ENCODE measurements around the gene AFG3L2. TPM values are rescaled to one million over a fixed set of nuclear protein-coding genes. Genes with fewer than 3 reads are reported as not detected.

Gene AFG3L2
- total and polyA plus RNA-seq, 9 of the 15 experiments (the other 6 are each of a cell fraction or from before 2014, with no cell fraction given), result 24.1 to 109 (median 84.0) TPM

DNA sequence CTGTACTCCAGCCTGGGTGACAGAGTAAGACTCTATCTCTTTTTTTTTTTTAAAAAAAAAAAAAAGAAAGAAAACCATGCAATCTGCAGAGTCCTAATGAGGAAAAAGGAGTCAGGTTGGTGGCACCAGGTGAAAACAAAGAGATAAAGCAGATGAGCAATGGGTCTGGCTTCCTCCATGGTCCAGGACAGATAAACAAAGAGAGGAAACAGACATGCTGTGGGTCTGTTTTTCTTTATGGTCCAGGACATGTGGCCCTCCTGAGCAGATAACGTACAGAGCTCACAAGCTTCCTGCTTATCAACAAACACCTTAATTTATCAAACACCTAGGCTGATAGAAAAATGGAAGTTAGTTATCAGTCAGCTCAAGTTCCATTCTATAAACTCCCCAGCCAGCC is 93.4 kb downstream of the AFG3L2 start (continued):
- TF ChIP-seq, protein P1, sequence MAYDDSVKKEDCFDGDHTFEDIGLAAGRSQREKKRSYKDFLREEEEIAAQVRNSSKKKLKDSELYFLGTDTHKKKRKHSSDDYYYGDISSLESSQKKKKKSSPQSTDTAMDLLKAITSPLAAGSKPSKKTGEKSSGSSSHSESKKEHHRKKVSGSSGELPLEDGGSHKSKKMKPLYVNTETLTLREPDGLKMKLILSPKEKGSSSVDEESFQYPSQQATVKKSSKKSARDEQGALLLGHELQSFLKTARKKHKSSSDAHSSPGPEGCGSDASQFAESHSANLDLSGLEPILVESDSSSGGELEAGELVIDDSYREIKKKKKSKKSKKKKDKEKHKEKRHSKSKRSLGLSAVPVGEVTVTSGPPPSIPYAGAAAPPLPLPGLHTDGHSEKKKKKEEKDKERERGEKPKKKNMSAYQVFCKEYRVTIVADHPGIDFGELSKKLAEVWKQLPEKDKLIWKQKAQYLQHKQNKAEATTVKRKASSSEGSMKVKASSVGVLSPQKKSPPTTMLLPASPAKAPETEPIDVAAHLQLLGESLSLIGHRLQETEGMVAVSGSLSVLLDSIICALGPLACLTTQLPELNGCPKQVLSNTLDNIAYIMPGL (CRISPR knock-in tag; IDR thresholded peaks at IDR 0.05), result no peak
- TF ChIP-seq TCF7 (IDR thresholded peaks at IDR 0.05; ENCODE audit: borderline replicate concordance), result no peak
- TF ChIP-seq, protein P2, sequence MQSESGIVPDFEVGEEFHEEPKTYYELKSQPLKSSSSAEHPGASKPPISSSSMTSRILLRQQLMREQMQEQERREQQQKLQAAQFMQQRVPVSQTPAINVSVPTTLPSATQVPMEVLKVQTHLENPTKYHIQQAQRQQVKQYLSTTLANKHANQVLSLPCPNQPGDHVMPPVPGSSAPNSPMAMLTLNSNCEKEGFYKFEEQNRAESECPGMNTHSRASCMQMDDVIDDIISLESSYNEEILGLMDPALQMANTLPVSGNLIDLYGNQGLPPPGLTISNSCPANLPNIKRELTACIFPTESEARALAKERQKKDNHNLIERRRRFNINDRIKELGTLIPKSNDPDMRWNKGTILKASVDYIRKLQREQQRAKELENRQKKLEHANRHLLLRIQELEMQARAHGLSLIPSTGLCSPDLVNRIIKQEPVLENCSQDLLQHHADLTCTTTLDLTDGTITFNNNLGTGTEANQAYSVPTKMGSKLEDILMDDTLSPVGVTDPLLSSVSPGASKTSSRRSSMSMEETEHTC (IDR thresholded peaks at IDR 0.05), result no peak
- TF ChIP-seq RB1 (IDR thresholded peaks at IDR 0.05; ENCODE audit: low read depth), result no peak
- TF ChIP-seq JUND (IDR thresholded peaks at IDR 0.05; ENCODE audit: borderline replicate concordance, low read depth, low read length), result 0 out of 2 replicates have a peak, but pooled peaks have one; percentile 8
- no peak for TF ChIP-seq JUND (tag; IDR thresholded peaks at IDR 0.05; ENCODE audit: borderline replicate concordance, low read depth, low read length)
- TF ChIP-seq NCOA6 (IDR thresholded peaks at IDR 0.05), result no peak
- no peak for TF ChIP-seq ZNF79 (CRISPR knock-in tag; IDR thresholded peaks at IDR 0.05; ENCODE audit: low read depth)
- no peak for TF ChIP-seq FUS (optimal IDR thresholded peaks at IDR 0.05; ENCODE audit: low read depth, low read length)
- no peak for TF ChIP-seq RAD21 (CRISPR knock-in tag; conservative IDR thresholded peaks at IDR 0.05 in 1 of 2, IDR thresholded peaks at IDR 0.05 in 1 of 2)
- no peak for TF ChIP-seq ZC3H4 (CRISPR knock-in tag; IDR thresholded peaks at IDR 0.05; ENCODE audit: borderline replicate concordance)
- no peak for TF ChIP-seq ESRRB (CRISPR knock-in tag; IDR thresholded peaks at IDR 0.05; ENCODE audit: borderline replicate concordance)
- no peak for TF ChIP-seq ARNT (IDR thresholded peaks at IDR 0.05)
- no peak for TF ChIP-seq MYC (IDR thresholded peaks at IDR 0.05; ENCODE audit: low read depth, low read length)
- no peak for TF ChIP-seq MYC (CRISPR knock-in tag; IDR thresholded peaks at IDR 0.05; ENCODE audit: borderline replicate concordance, low read depth)
- TF ChIP-seq ZC3H8 (IDR thresholded peaks at IDR 0.05), result no peak
- TF ChIP-seq ETV5 (CRISPR knock-in tag; IDR thresholded peaks at IDR 0.05; ENCODE audit: low read depth), result no peak
- TF ChIP-seq EWSR1 (IDR thresholded peaks at IDR 0.05; ENCODE audit: borderline replicate concordance, low read depth, partially characterized antibody), result no peak
- no peak for TF ChIP-seq E2F3 (CRISPR knock-in tag; IDR thresholded peaks at IDR 0.05)
- no peak for TF ChIP-seq TARDBP (IDR thresholded peaks at IDR 0.05)
- no peak; the same call in 1 of the 2 replicates for TF ChIP-seq STAT5A (IDR thresholded peaks at IDR 0.05; ENCODE audit: borderline replicate concordance, low read length)
- TF ChIP-seq TEAD4 (IDR thresholded peaks at IDR 0.05; ENCODE audit: low read length), result peak; percentile 69
- TF ChIP-seq TEAD4 (CRISPR knock-in tag; IDR thresholded peaks at IDR 0.05; ENCODE audit: borderline replicate concordance), result no peak
- TF ChIP-seq FOXM1 (IDR thresholded peaks at IDR 0.05; ENCODE audit: low read depth), result no peak; the same call in 1 of the 2 replicates
- no peak for TF ChIP-seq FOXM1 (CRISPR knock-in tag; IDR thresholded peaks at IDR 0.05; ENCODE audit: low read depth)
- no peak for TF ChIP-seq CBFB (CRISPR knock-in tag; IDR thresholded peaks at IDR 0.05)
- TF ChIP-seq PHB2 (IDR thresholded peaks at IDR 0.05; ENCODE audit: low read depth), result no peak
- peak; percentile 67 for TF ChIP-seq TAL1 (IDR thresholded peaks at IDR 0.05)
- no peak for TF ChIP-seq BCOR (IDR thresholded peaks at IDR 0.05)
- no peak for TF ChIP-seq NR1H2 (CRISPR knock-in tag; IDR thresholded peaks at IDR 0.05)
- TF ChIP-seq, protein P3, sequence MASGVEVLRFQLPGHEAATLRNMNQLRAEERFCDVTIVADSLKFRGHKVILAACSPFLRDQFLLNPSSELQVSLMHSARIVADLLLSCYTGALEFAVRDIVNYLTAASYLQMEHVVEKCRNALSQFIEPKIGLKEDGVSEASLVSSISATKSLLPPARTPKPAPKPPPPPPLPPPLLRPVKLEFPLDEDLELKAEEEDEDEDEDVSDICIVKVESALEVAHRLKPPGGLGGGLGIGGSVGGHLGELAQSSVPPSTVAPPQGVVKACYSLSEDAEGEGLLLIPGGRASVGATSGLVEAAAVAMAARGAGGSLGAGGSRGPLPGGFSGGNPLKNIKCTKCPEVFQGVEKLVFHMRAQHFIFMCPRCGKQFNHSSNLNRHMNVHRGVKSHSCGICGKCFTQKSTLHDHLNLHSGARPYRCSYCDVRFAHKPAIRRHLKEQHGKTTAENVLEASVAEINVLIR (CRISPR knock-in tag; IDR thresholded peaks at IDR 0.05), result no peak
